ENCODE results near the gene ZKSCAN3. TPM values are rescaled to one million over a fixed set of nuclear protein-coding genes. Genes with fewer than 3 reads are reported as not detected.

ZKSCAN3 gene
- total RNA-seq = 1.7 and 3.2 TPM in 2 replicates

GRCh38 chr6:28349892-28350737 is at the start of gene ZKSCAN3:
ZKSCAN3 (plus strand) TSS chr6:28349947; CDS start chr6:28359587, 9,640 bp downstream.

GRCh38 chr6:28335564-28336283 is 14.0 kb upstream of the ZKSCAN3 start, which contains the start of gene ZSCAN31:
ZSCAN31 (minus strand) TSS chr6:28336148; CDS start chr6:28329683, 6,465 bp downstream.

GRCh38 chr6:28399350-28400121 is 49.8 kb downstream of the ZKSCAN3 start, which contains the start of gene ZSCAN12:
ZSCAN12 (minus strand) TSS chr6:28399747; CDS start chr6:28398405, 1,342 bp downstream.

Other genes starting within 250 kb of the ZKSCAN3 start
- gene ZSCAN16, start 225.3 kb upstream of the ZKSCAN3 start, total RNA-seq = 0.09 and 0.58 TPM in 2 replicates
- 9.5 and 12.0 TPM in 2 replicates for gene ZKSCAN8, start 208.1 kb upstream of the ZKSCAN3 start, total RNA-seq
- gene ZSCAN9, start 124.7 kb upstream of the ZKSCAN3 start, total RNA-seq = 4.3 and 7.1 TPM in 2 replicates
- gene ZKSCAN4, start 97.7 kb upstream of the ZKSCAN3 start, total RNA-seq = 4.2 and 5.4 TPM in 2 replicates
- gene NKAPL, start 90.7 kb upstream of the ZKSCAN3 start, total RNA-seq = 2.3 and 3.7 TPM in 2 replicates
- 7.4 and 10.3 TPM in 2 replicates for gene ZSCAN26, start 82.8 kb upstream of the ZKSCAN3 start, total RNA-seq
- gene PGBD1, start 68.4 kb upstream of the ZKSCAN3 start, total RNA-seq = 3.7 and 5.0 TPM in 2 replicates
- gene ZSCAN31, start 13.8 kb upstream of the ZKSCAN3 start, total RNA-seq = 0.68 and 3.5 TPM in 2 replicates
- gene ZSCAN12, start 49.8 kb downstream of the ZKSCAN3 start, total RNA-seq = 2.7 and 3.9 TPM in 2 replicates
- 0.34 and 0.93 TPM in 2 replicates for gene ZSCAN23, start 93.5 kb downstream of the ZKSCAN3 start, total RNA-seq
- not detected in 2 replicates for gene GPX6, start 165.8 kb downstream of the ZKSCAN3 start, total RNA-seq
- gene GPX5, start 175.9 kb downstream of the ZKSCAN3 start, total RNA-seq = not detected in 2 replicates

Data from pericardium fibroblast (primary cell).